HG02571 (cell line): ENCODE data around the gene GMPR2.

Experiments
- ATAC-seq: cut with Tn5 transposase; IDR thresholded peaks from one replicate; pipeline ENCODE4 v1.9.1; 2021; ENCODE audit warnings: mild to moderate bottlenecking, moderate library complexity; ENCODE audit not compliant: unreplicated experiment

GMPR2 gene

DNA sequence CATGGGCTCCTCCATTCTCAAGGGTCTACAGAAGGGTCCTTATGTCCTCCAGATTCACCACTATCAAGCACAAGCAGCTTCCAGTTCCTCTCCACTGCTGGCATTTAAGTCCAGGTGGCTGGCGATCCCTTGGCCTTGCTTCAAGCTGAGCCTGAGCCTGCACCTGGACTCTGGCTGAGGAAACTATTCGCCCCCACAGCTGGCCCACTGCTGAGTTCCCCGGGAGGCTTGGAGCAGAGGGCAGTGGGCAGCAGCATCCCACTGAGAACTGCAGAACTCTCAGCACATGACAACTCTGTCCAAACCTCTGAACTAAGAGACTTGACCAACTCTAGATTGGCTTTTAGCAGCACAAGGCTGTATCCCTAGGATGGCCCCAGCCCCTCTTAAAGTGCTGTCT, 50.0 kb downstream of the GMPR2 start:
- ATAC-seq: no peak

DNA sequence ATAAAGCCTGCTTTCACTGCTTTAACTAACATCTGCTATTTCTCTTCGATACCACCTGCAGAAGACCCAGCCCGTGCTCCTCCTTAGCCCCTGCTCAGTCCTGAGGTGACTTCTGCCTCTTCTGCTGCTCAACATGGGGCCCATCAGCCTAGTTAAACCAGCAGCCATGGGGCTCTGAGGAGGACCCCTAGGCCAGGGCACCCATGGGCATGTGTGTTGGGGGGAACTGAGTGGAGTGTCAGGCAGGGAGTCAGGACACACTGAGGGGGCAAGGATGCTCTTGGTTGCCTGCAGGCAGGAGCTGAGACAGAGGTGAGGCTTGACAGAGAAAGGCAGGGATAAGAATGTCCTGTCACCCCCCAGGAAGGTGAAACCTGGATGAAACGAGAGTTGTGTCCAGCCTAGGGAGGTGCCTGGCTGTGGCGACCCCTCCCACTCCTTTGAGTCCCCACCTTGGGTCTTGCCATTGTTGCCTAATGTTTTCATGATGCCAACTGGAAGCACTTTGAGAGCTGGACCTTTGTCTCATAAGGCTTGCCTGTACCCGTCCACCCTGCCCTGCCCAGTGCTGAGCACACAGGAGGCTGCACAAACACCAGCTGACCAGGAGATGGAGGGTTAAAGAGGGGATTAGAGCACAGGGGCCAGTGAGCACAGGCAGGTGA, 51.2 kb downstream of the GMPR2 start:
- ATAC-seq: no peak

DNA sequence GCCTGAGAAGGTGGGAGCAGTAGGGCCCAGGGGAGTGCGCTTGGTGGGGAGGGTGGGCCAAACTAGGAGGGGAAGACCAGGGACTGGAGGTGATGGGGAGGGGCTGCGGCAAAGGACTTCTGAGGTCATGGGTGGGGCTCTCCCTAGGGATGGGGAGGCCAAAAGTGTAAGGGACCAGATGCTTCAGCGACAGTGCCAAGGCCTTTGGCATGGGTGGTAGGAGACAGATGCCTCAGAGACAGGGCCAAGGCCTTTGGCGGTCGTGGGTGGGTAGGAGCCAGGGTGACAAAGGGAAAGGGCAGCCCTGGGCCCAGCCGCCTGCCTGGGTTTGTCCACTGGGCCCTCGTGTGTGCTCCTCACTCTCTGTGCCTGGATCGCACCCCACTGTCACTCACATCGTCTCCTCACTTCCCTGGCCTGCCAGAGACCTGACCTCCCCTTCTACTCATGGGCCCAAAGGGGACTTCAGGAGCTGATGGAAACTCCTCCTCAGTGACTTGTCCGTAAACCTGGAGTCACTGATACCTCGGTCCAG, 51.8 kb downstream of the GMPR2 start:
- ATAC-seq: no peak

DNA sequence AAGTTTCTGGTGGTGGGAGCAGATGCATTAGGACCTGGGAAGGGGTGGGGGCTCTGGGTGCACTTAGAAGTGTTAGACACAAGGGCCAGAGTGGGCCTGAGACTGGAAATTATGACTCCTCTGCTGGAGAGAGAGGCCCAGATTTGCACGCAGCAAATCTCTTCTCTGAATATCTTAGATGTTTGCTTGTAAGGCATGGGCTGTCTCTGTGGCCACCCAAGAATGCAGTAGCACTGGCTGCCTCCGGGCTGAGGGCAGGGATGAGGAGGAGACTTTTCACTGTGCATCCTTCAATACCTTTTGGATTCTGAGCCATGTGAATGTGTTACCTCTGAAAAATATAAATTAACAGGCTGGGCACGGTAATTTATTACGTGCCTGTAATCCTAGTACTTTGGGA, 52.6 kb downstream of the GMPR2 start:
- no peak for ATAC-seq

DNA sequence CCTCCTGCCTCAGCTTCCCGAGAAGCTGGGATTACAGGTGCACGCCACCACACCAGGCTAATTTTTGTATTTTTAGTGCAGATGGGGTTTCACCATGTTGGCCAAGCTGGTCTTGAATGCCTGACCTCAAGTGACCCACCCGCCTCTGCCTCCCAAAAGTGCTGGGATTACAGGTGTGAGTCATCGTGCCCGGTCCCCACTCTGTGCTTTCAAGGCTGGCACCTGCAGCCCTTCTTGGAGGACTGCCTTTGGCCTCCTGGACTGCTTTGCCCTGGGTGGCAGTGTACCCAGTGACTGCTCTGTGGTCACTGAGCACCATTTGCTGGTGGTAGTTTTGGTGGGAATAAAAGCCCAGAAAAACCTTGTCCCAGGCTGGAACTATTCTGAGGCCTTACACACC, 54.3 kb downstream of the GMPR2 start:
- no peak for ATAC-seq
